Measurements from ENCODE around the gene CLTCL1. TPM values are rescaled to one million over a fixed set of nuclear protein-coding genes. Genes with fewer than 3 reads are reported as not detected.

The CLTCL1 gene
- total RNA-seq, 2 donors from 2014 or later, result 0.50 to 1.5 TPM

GRCh38 chr22:19151329-19152191 is 140.0 kb downstream of the CLTCL1 start:
- Mint-ChIP-seq H3K4me3 (peak overlapping the region; percentile 54), H3K27me3 (peaks cover 31 to 45% of the 10 kb centered on the region in 2 donors), H3K27ac (no peak overlapping the region), H3K36me3 (peaks cover 6% of the 10 kb centered on the region), H3K4me1 (ENCODE audit: low read depth in 2 of 2) (peaks cover 0 to 6% of the 10 kb centered on the region in 2 donors), H3K9me3 (no peaks in the 10 kb centered on the region)
- ATAC-seq, result no peak
- DNase-seq (ENCODE audit: low spot score), result no peak

GRCh38 chr22:19150482-19151328 is 140.8 kb downstream of the CLTCL1 start:
- Mint-ChIP-seq H3K4me1 (ENCODE audit: low read depth in 2 of 2) (peaks cover 0 to 6% of the 10 kb centered on the region in 2 donors), H3K4me3 (peak overlapping the region; percentile 54), H3K27ac (no peak overlapping the region), H3K36me3 (peaks cover 6% of the 10 kb centered on the region), H3K27me3 (peaks cover 31 to 47% of the 10 kb centered on the region in 2 donors), H3K9me3 (no peaks in the 10 kb centered on the region)
- ATAC-seq (no peak), DNase-seq (ENCODE audit: low spot score) (no peak)

GRCh38 chr22:19149991-19150390 is 141.5 kb downstream of the CLTCL1 start, which contains the start of gene GSC2:
GSC2 (minus strand) TSS chr22:19150292; CDS start chr22:19150283, 9 bp downstream.
- Mint-ChIP-seq H3K9me3 (no peaks in the 10 kb centered on the region), H3K36me3 (peaks cover 6% of the 10 kb centered on the region), H3K27me3 (peaks cover 31 to 46% of the 10 kb centered on the region in 2 donors), H3K4me3 (peak within 1 kb of the TSS; percentile 54), H3K4me1 (ENCODE audit: low read depth in 2 of 2) (peaks cover 0 to 6% of the 10 kb centered on the region in 2 donors), H3K27ac (no peak within 1 kb of the TSS)
- no peak for ATAC-seq
- no peak for DNase-seq (ENCODE audit: low spot score)

- no peak for ATAC-seq
- no peaks in the 10 kb centered on the region for H3K9me3 Mint-ChIP-seq
- H3K36me3 Mint-ChIP-seq, result peaks cover 7% of the 10 kb centered on the region
- DNase-seq (ENCODE audit: low spot score), result no peak
- H3K4me3 Mint-ChIP-seq, result no peak overlapping the region
- peaks cover 29 to 41% of the 10 kb centered on the region in 2 donors for H3K27me3 Mint-ChIP-seq
- no peak overlapping the region for H3K27ac Mint-ChIP-seq
- peaks cover 7 to 11% of the 10 kb centered on the region in 2 donors for H3K4me1 Mint-ChIP-seq (ENCODE audit: low read depth in 2 of 2)
Observed at GRCh38 chr22:19149047-19149883, 142.3 kb downstream of the CLTCL1 start.

- no peak overlapping the region for H3K4me3 Mint-ChIP-seq
- H3K36me3 Mint-ChIP-seq, result peaks cover 13% of the 10 kb centered on the region
- H3K9me3 Mint-ChIP-seq, result no peaks in the 10 kb centered on the region
- peaks cover 14 to 17% of the 10 kb centered on the region in 2 donors for H3K4me1 Mint-ChIP-seq (ENCODE audit: low read depth in 2 of 2)
- ATAC-seq (no peak), DNase-seq (ENCODE audit: low spot score) (no peak)
- peaks cover 25 to 36% of the 10 kb centered on the region in 2 donors for H3K27me3 Mint-ChIP-seq
- H3K27ac Mint-ChIP-seq, result no peak overlapping the region
Observed at GRCh38 chr22:19148417-19149046, 143.0 kb downstream of the CLTCL1 start.

GRCh38 chr22:19147195-19147780 is 144.2 kb downstream of the CLTCL1 start:
- Mint-ChIP-seq H3K4me1 (ENCODE audit: low read depth in 2 of 2) (peaks cover 17 to 20% of the 10 kb centered on the region in 2 donors), H3K4me3 (no peak overlapping the region), H3K9me3 (no peaks in the 10 kb centered on the region), H3K27ac (no peak overlapping the region), H3K27me3 (peaks cover 21 to 28% of the 10 kb centered on the region in 2 donors), H3K36me3 (peaks cover 13% of the 10 kb centered on the region)
- ATAC-seq, result no peak
- DNase-seq (ENCODE audit: low spot score), result no peak

- ATAC-seq, result no peak
- Mint-ChIP-seq H3K27me3 (peaks cover 15 to 19% of the 10 kb centered on the region in 2 donors), H3K9me3 (no peaks in the 10 kb centered on the region), H3K27ac (no peak overlapping the region), H3K36me3 (peaks cover 9% of the 10 kb centered on the region), H3K4me1 (ENCODE audit: low read depth in 2 of 2) (peaks cover 17 to 22% of the 10 kb centered on the region in 2 donors), H3K4me3 (no peak overlapping the region)
- DNase-seq (ENCODE audit: low spot score), result no peak
Observed at GRCh38 chr22:19146215-19146968, 145.1 kb downstream of the CLTCL1 start.

- H3K4me3 Mint-ChIP-seq, result peak overlapping the region; percentile 98
- no peaks in the 10 kb centered on the region for H3K9me3 Mint-ChIP-seq
- DNase-seq (ENCODE audit: low spot score), result peak; percentile 79
- ATAC-seq, result peak; percentile 71 to 76
- peaks cover 9 to 11% of the 10 kb centered on the region in 2 donors for H3K27me3 Mint-ChIP-seq
- H3K4me1 Mint-ChIP-seq (ENCODE audit: low read depth in 2 of 2), result peaks cover 17 to 21% of the 10 kb centered on the region in 2 donors
- H3K36me3 Mint-ChIP-seq, result peaks cover 15% of the 10 kb centered on the region
- H3K27ac Mint-ChIP-seq, result peak overlapping the region; percentile 99
Observed at GRCh38 chr22:19143967-19144400, 147.5 kb downstream of the CLTCL1 start.

- Mint-ChIP-seq H3K4me3 (peak overlapping the region; percentile 98), H3K27me3 (peaks cover 9 to 11% of the 10 kb centered on the region in 2 donors), H3K36me3 (peaks cover 15% of the 10 kb centered on the region), H3K27ac (peak overlapping the region; percentile 99), H3K4me1 (ENCODE audit: low read depth in 2 of 2) (peaks cover 17 to 21% of the 10 kb centered on the region in 2 donors), H3K9me3 (no peaks in the 10 kb centered on the region)
- DNase-seq (ENCODE audit: low spot score) (no peak), ATAC-seq (no peak)
Observed at GRCh38 chr22:19143212-19143611, 148.3 kb downstream of the CLTCL1 start.

GRCh38 chr22:19142394-19142793 is 149.1 kb downstream of the CLTCL1 start:
- Mint-ChIP-seq H3K27me3 (peaks cover 8 to 10% of the 10 kb centered on the region in 2 donors), H3K4me1 (ENCODE audit: low read depth in 2 of 2) (peaks cover 17 to 21% of the 10 kb centered on the region in 2 donors), H3K9me3 (no peaks in the 10 kb centered on the region), H3K4me3 (peak overlapping the region; percentile 54), H3K36me3 (peaks cover 15% of the 10 kb centered on the region), H3K27ac (no peak overlapping the region)
- ATAC-seq (no peak), DNase-seq (ENCODE audit: low spot score) (no peak)

- DNase-seq (ENCODE audit: low spot score) (no peak), ATAC-seq (no peak)
- peaks cover 21% of the 10 kb centered on the region for H3K36me3 Mint-ChIP-seq
- H3K27me3 Mint-ChIP-seq, result no peaks in the 10 kb centered on the region
- H3K27ac Mint-ChIP-seq, result no peak overlapping the region
- no peak overlapping the region for H3K4me3 Mint-ChIP-seq
- no peaks in the 10 kb centered on the region for H3K9me3 Mint-ChIP-seq
- peaks cover 17 to 24% of the 10 kb centered on the region in 2 donors for H3K4me1 Mint-ChIP-seq (ENCODE audit: low read depth in 2 of 2)
Observed at GRCh38 chr22:19139974-19140373, 151.5 kb downstream of the CLTCL1 start.

GRCh38 chr22:19139001-19139356 is 152.5 kb downstream of the CLTCL1 start:
- Mint-ChIP-seq H3K27me3 (no peaks in the 10 kb centered on the region), H3K36me3 (peaks cover 17% of the 10 kb centered on the region), H3K4me3 (no peak overlapping the region), H3K9me3 (no peaks in the 10 kb centered on the region), H3K27ac (no peak overlapping the region), H3K4me1 (ENCODE audit: low read depth in 2 of 2) (peaks cover 7 to 15% of the 10 kb centered on the region in 2 donors)
- ATAC-seq (no peak), DNase-seq (ENCODE audit: low spot score) (no peak)

Measured in natural killer cell treated with Interleukin-12 subunit alpha and Interleukin-12 subunit beta and Interleukin-15 and Interleukin-18, amount 100 ng/mL, for 72 hours (primary cell).